Neural cell (in vitro differentiated cells): ENCODE data around the gene NCAPH2. TPM values are rescaled to one million over a fixed set of nuclear protein-coding genes. Genes with fewer than 3 reads are reported as not detected.

Experiments used
- H2AFZ ChIP-seq: fragments of 200-600, 300-800 bp; sonication (generic), shearing (Covaris generic); 2 replicates; pipeline ENCODE4 v1.6.0; 2014; ENCODE audit warnings: low read depth, mild to moderate bottlenecking, antibody characterized with exemption, low read length, moderate library complexity
- H3F3A ChIP-seq: fragments of 200-600 bp; shearing (Covaris generic); 2 replicates; pipeline ENCODE4 v1.6.1; 2016; ENCODE audit warnings: mild to moderate bottlenecking, moderate library complexity, mixed read lengths, antibody characterized with exemption, low read length; ENCODE audit not compliant: insufficient read depth, poor library complexity, severe bottlenecking
- H3K27ac ChIP-seq: fragments of 200-600, 300-800 bp; sonication (generic), shearing (Covaris generic); 2 replicates; pipeline ENCODE4 v1.5.1; 2014; ENCODE audit warnings: mild to moderate bottlenecking, low read length, moderate library complexity
- H3K27me3 ChIP-seq: fragments of 300-800, 200-600 bp; sonication (generic), shearing (Covaris generic); 2 replicates; pipeline ENCODE4 v1.6.0; 2014; ENCODE audit warnings: mild to moderate bottlenecking, low read depth, low read length, moderate library complexity; ENCODE audit not compliant: insufficient read depth
- H3K36me3 ChIP-seq: fragments of 300-800, 200-600 bp; sonication (generic), shearing (Covaris generic); 2 replicates; pipeline ENCODE4 v1.5.1; 2014; ENCODE audit warnings: mild to moderate bottlenecking, antibody characterized with exemption, low read length, moderate library complexity; ENCODE audit not compliant: insufficient read depth
- H3K4me2 ChIP-seq: fragments of 300-800, 200-600 bp; sonication (generic), shearing (Covaris generic); 2 replicates; pipeline ENCODE4 v1.6.0; 2014; ENCODE audit warnings: mild to moderate bottlenecking, low read length
- H3K4me3 ChIP-seq: fragments of 300-800, 200-600 bp; sonication (generic), shearing (Covaris generic); 2 replicates; pipeline ENCODE4 v1.5.1; 2014; ENCODE audit warnings: mild to moderate bottlenecking, low read length, moderate library complexity
- H3K79me2 ChIP-seq: fragments of 200-600 bp; shearing (Covaris generic); replicated peaks from 2 replicates; pipeline ENCODE4 v1.6.0; 2014; ENCODE audit warnings: mild to moderate bottlenecking, low read length, moderate library complexity; ENCODE audit not compliant: insufficient read depth
- H3K9ac ChIP-seq: fragments of 300-800, 200-600 bp; sonication (generic), shearing (Covaris generic); 2 replicates; pipeline ENCODE4 v1.6.1; 2016; ENCODE audit warnings: mild to moderate bottlenecking, low read length, mixed read lengths
- H3K9me2 ChIP-seq: fragments of 200-600 bp; shearing (Covaris generic); 2 replicates; pipeline ENCODE4 v1.6.1; 2016; ENCODE audit warnings: mild to moderate bottlenecking, low read length, mixed read lengths; ENCODE audit not compliant: insufficient read depth
- H3K9me3 ChIP-seq: fragments of 200-600, 300-800 bp; sonication (generic), shearing (Covaris generic); 2 replicates; pipeline ENCODE4 v1.6.1; 2016; ENCODE audit warnings: mild to moderate bottlenecking, mixed run types, low read length, moderate library complexity, mixed read lengths
- H4K20me1 ChIP-seq: fragments of 200-600 bp; shearing (Covaris generic); 2 replicates; pipeline ENCODE4 v1.6.1; 2016; ENCODE audit warnings: mild to moderate bottlenecking, mixed run types; ENCODE audit not compliant: insufficient read depth
- EP300 ChIP-seq: fragments of 450-650 bp; conservative IDR thresholded peaks from 2 replicates; pipeline ENCODE4 v1.6.1; 2014; ENCODE audit warnings: antibody characterized with exemption, mild to moderate bottlenecking, moderate library complexity; ENCODE audit not compliant: poor library complexity, severe bottlenecking
- EZH2 ChIP-seq: fragments of 200-600, 300-800 bp; shearing (Covaris generic), sonication (generic); IDR thresholded peaks from 2 replicates; pipeline ENCODE4 v1.6.1; 2014; ENCODE audit warnings: antibody characterized with exemption, low read length, borderline replicate concordance, mild to moderate bottlenecking; ENCODE audit not compliant: insufficient read depth, poor library complexity, severe bottlenecking
- MXI1 ChIP-seq: fragments of 450-650 bp; conservative IDR thresholded peaks from 2 replicates; pipeline ENCODE4 v1.6.1; 2014; ENCODE audit warnings: antibody characterized with exemption, mild to moderate bottlenecking; ENCODE audit not compliant: poor library complexity, severe bottlenecking
- POLR2AphosphoS5 ChIP-seq: IDR thresholded peaks from 2 replicates; pipeline ENCODE4 v1.6.1; 2012
- RAD21 ChIP-seq: fragments of 450-650 bp; conservative IDR thresholded peaks from 2 replicates; pipeline ENCODE4 v1.6.1; 2014; ENCODE audit warnings: antibody characterized with exemption, mild to moderate bottlenecking, moderate library complexity
- SMC3 ChIP-seq: fragments of 450-650 bp; conservative IDR thresholded peaks from 2 replicates; pipeline ENCODE4 v1.6.1; 2014; ENCODE audit warnings: antibody characterized with exemption, mild to moderate bottlenecking, moderate library complexity; ENCODE audit not compliant: poor library complexity
- TAF1 ChIP-seq: IDR thresholded peaks from 2 replicates; pipeline ENCODE4 v1.6.1; 2012; ENCODE audit warnings: low read depth
- polyA minus RNA-seq: library from RNA; depleted of rRNA, polyadenylated mRNA; stranded (reverse); fragments of >200 nt; gene quantifications from 2 replicates; pipeline ENCODE4 v1.2.3, GENCODE V29; 2014
- polyA plus RNA-seq: library from polyadenylated mRNA; depleted of rRNA; stranded (reverse); fragments of >200 nt; gene quantifications from 2 replicates; pipeline ENCODE4 v1.2.3, GENCODE V29; 2014
- TF ChIP-seq, protein P1 (sequence below): IDR thresholded peaks from 2 replicates; pipeline ENCODE4 v1.6.1; 2012; ENCODE audit warnings: borderline replicate concordance

Gene NCAPH2
- 76.8 and 81.1 TPM in 2 replicates for polyA plus RNA-seq
- 39.8 and 45.8 TPM in 2 replicates for polyA minus RNA-seq

- H3K4me3 ChIP-seq: peak within 1 kb of the TSS; percentile 94
- H3K27me3 ChIP-seq: no peaks in the 10 kb centered on the region
- H3K27ac ChIP-seq: peak within 1 kb of the TSS; percentile 81
- no peaks in the 10 kb centered on the region for H3K9me3 ChIP-seq
- H3K79me2 ChIP-seq: peaks cover 37% of the 10 kb centered on the region
- TF ChIP-seq MXI1: peak; percentile 76
- TF ChIP-seq SMC3: peak; percentile 3
- TF ChIP-seq EZH2: no peak
- peak; percentile 94 for TF ChIP-seq POLR2AphosphoS5
- no peak for TF ChIP-seq RAD21
- TF ChIP-seq EP300: peak; percentile 64
- TF ChIP-seq TAF1: peak; percentile 73
- TF ChIP-seq, protein P1, sequence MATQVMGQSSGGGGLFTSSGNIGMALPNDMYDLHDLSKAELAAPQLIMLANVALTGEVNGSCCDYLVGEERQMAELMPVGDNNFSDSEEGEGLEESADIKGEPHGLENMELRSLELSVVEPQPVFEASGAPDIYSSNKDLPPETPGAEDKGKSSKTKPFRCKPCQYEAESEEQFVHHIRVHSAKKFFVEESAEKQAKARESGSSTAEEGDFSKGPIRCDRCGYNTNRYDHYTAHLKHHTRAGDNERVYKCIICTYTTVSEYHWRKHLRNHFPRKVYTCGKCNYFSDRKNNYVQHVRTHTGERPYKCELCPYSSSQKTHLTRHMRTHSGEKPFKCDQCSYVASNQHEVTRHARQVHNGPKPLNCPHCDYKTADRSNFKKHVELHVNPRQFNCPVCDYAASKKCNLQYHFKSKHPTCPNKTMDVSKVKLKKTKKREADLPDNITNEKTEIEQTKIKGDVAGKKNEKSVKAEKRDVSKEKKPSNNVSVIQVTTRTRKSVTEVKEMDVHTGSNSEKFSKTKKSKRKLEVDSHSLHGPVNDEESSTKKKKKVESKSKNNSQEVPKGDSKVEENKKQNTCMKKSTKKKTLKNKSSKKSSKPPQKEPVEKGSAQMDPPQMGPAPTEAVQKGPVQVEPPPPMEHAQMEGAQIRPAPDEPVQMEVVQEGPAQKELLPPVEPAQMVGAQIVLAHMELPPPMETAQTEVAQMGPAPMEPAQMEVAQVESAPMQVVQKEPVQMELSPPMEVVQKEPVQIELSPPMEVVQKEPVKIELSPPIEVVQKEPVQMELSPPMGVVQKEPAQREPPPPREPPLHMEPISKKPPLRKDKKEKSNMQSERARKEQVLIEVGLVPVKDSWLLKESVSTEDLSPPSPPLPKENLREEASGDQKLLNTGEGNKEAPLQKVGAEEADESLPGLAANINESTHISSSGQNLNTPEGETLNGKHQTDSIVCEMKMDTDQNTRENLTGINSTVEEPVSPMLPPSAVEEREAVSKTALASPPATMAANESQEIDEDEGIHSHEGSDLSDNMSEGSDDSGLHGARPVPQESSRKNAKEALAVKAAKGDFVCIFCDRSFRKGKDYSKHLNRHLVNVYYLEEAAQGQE: peak; percentile 84
- peak within 1 kb of the TSS; percentile 86 for H3K9ac ChIP-seq
- H3K9me2 ChIP-seq: no peaks in the 10 kb centered on the region
- peak within 1 kb of the TSS; percentile 27 for H2AFZ ChIP-seq
- peak within 1 kb of the TSS; percentile 97 for H3K4me2 ChIP-seq
- no peaks in the 10 kb centered on the region for H4K20me1 ChIP-seq
- H3F3A ChIP-seq: no peaks in the 10 kb centered on the region
- H3K36me3 ChIP-seq: no peaks in the 10 kb centered on the region
Observed at GRCh38 chr22:50507991-50508884, at the start of gene NCAPH2. Gene NCAPH2, plus strand, starts transcription at chr22:50508224. Its CDS starts 114 bp downstream, at chr22:50508338.

DNA sequence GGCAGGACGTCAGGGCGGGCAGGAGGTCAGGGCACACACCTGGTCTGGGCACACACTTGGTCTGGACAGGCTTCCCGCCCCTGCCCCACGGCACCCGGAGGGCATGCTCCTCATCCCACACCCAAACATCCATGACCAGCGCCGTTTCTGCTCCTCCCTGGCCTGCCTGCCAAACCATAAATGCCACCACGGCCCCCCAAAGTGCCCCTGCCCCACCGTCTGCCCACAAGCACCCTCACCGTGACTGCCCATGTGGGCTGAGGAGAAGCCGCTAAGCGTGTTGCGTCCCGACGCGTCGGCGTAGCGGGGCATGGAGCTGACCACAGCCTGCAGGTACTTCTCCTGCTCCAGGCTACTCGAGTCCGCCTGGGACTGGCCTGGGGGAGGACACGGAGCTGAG, 49.0 kb upstream of the NCAPH2 start:
- no peaks in the 10 kb centered on the region for H3K36me3 ChIP-seq

More for the DNA sequence above, 49.0 kb upstream of the NCAPH2 start:
- Histone ChIP-seq H3F3A (no peaks in the 10 kb centered on the region), H3K4me3 (no peak overlapping the region), H3K79me2 (no peaks in the 10 kb centered on the region), H3K9ac (no peak overlapping the region), H4K20me1 (no peaks in the 10 kb centered on the region), H3K9me2 (no peaks in the 10 kb centered on the region), H2AFZ (no peak overlapping the region), H3K9me3 (no peaks in the 10 kb centered on the region), H3K27me3 (no peaks in the 10 kb centered on the region), H3K4me2 (no peak overlapping the region), H3K27ac (no peak overlapping the region)
- TF ChIP-seq EZH2 (no peak), TAF1 (no peak), SMC3 (no peak), EP300 (no peak)
